Osteocyte (in vitro differentiated cells): ENCODE results near the gene OSCP1. TPM values are rescaled to one million over a fixed set of nuclear protein-coding genes. Genes with fewer than 3 reads are reported as not detected.
"Not testable (repeated sequence)": the region's sequence is repeated elsewhere in the genome, so short reads cannot be mapped to it uniquely, and the experiment has no call there.

Source experiments
- DNase-seq: peaks from one replicate; pipeline ENCODE4 v3.0.0; 2021; ENCODE audit warnings: mixed read lengths; ENCODE audit not compliant: unreplicated experiment; ENCODE audit errors: extremely low spot score
- H3K27ac Mint-ChIP-seq: one replicate; pipeline ENCODE4 v1.8.0; 2021; ENCODE audit warnings: mild to moderate bottlenecking, mixed read lengths; ENCODE audit not compliant: unreplicated experiment
- H3K27me3 Mint-ChIP-seq: one replicate; pipeline ENCODE4 v1.8.0; 2021; ENCODE audit warnings: mixed read lengths; ENCODE audit not compliant: unreplicated experiment
- H3K36me3 Mint-ChIP-seq: one replicate; pipeline ENCODE4 v1.8.0; 2021; ENCODE audit warnings: mixed read lengths; ENCODE audit not compliant: unreplicated experiment
- H3K4me1 Mint-ChIP-seq: one replicate; pipeline ENCODE4 v1.8.0; 2021; ENCODE audit warnings: mixed read lengths; ENCODE audit not compliant: unreplicated experiment
- H3K4me3 Mint-ChIP-seq: one replicate; pipeline ENCODE4 v1.8.0; 2021; ENCODE audit warnings: mild to moderate bottlenecking, moderate library complexity, mixed read lengths; ENCODE audit not compliant: unreplicated experiment
- H3K9me3 Mint-ChIP-seq: one replicate; pipeline ENCODE4 v1.8.0; 2021; ENCODE audit warnings: mixed read lengths; ENCODE audit not compliant: unreplicated experiment
- CTCF ChIP-seq: fragments of 200-600 bp; sonication (generic); IDR thresholded peaks from 2 replicates; pipeline ENCODE4 v1.5.0; 2021; ENCODE audit warnings: antibody characterized with exemption, mild to moderate bottlenecking, moderate library complexity
- total RNA-seq: library from RNA; stranded (reverse); gene quantifications from 2 replicates; pipeline ENCODE4 v1.2.1, GENCODE V29; 2021

The OSCP1 gene
- total RNA-seq, 1 donor from 2014 or later: 5.0 TPM

- no peaks in the 10 kb centered on the region for H3K9me3 Mint-ChIP-seq
- peaks cover 28% of the 10 kb centered on the region for H3K27me3 Mint-ChIP-seq
- H3K27ac Mint-ChIP-seq: no peak within 1 kb of the TSS
- no peak for TF ChIP-seq CTCF
- no peaks in the 10 kb centered on the region for H3K36me3 Mint-ChIP-seq
- no peak for DNase-seq
- H3K4me3 Mint-ChIP-seq: no peak within 1 kb of the TSS
- H3K4me1 Mint-ChIP-seq: no peaks in the 10 kb centered on the region
Measured at GRCh38 chr1:36482724-36483388, 32.6 kb upstream of the OSCP1 start, which contains the start of gene CSF3R. CSF3R (minus strand) TSS chr1:36482913; CDS start chr1:36479496, 3,417 bp downstream.

GRCh38 chr1:36481771-36482723, 31.8 kb upstream of the OSCP1 start:
- Mint-ChIP-seq H3K4me1 (no peaks in the 10 kb centered on the region), H3K27ac (no peak overlapping the region), H3K27me3 (peaks cover 28% of the 10 kb centered on the region), H3K4me3 (no peak overlapping the region), H3K36me3 (no peaks in the 10 kb centered on the region), H3K9me3 (no peaks in the 10 kb centered on the region)
- DNase-seq: no peak
- no peak for TF ChIP-seq CTCF

GRCh38 chr1:36481091-36481490, 30.8 kb upstream of the OSCP1 start:
- H3K4me3 Mint-ChIP-seq: no peak overlapping the region
- no peak overlapping the region for H3K27ac Mint-ChIP-seq
- no peaks in the 10 kb centered on the region for H3K4me1 Mint-ChIP-seq
- DNase-seq: no peak
- H3K36me3 Mint-ChIP-seq: no peaks in the 10 kb centered on the region
- H3K27me3 Mint-ChIP-seq: peaks cover 28% of the 10 kb centered on the region
- no peaks in the 10 kb centered on the region for H3K9me3 Mint-ChIP-seq
- no peak for TF ChIP-seq CTCF

- no peaks in the 10 kb centered on the region for H3K36me3 Mint-ChIP-seq
- no peaks in the 10 kb centered on the region for H3K9me3 Mint-ChIP-seq
- no peak overlapping the region for H3K4me3 Mint-ChIP-seq
- H3K4me1 Mint-ChIP-seq: no peaks in the 10 kb centered on the region
- no peak for DNase-seq
- no peak for TF ChIP-seq CTCF
- H3K27me3 Mint-ChIP-seq: peaks cover 28% of the 10 kb centered on the region
- no peak overlapping the region for H3K27ac Mint-ChIP-seq
Measured at GRCh38 chr1:36480161-36480560, 29.9 kb upstream of the OSCP1 start.

- TF ChIP-seq CTCF: no peak
- no peak overlapping the region for H3K27ac Mint-ChIP-seq
- DNase-seq: no peak
- no peaks in the 10 kb centered on the region for H3K36me3 Mint-ChIP-seq
- H3K27me3 Mint-ChIP-seq: peaks cover 26% of the 10 kb centered on the region
- no peak overlapping the region for H3K4me3 Mint-ChIP-seq
- H3K4me1 Mint-ChIP-seq: no peaks in the 10 kb centered on the region
- H3K9me3 Mint-ChIP-seq: no peaks in the 10 kb centered on the region
Measured at GRCh38 chr1:36479505-36480051, 29.3 kb upstream of the OSCP1 start.

- H3K9me3 Mint-ChIP-seq, H3K36me3 Mint-ChIP-seq, H3K27ac Mint-ChIP-seq, DNase-seq, H3K4me1 Mint-ChIP-seq, H3K4me3 Mint-ChIP-seq: not testable (repeated sequence)
- peaks cover 18% of the 10 kb centered on the region for H3K27me3 Mint-ChIP-seq
Measured at GRCh38 chr1:36477615-36478014, 27.4 kb upstream of the OSCP1 start.
